ENCODE measurements around the gene DGKZ.
A peak's percentile ranks its signal among the peaks of the same experiment; 100 is the strongest.
"Not testable (repeated sequence)": the region's sequence is repeated elsewhere in the genome, so short reads cannot be mapped to it uniquely, and the experiment has no call there.

The DGKZ gene

DNA sequence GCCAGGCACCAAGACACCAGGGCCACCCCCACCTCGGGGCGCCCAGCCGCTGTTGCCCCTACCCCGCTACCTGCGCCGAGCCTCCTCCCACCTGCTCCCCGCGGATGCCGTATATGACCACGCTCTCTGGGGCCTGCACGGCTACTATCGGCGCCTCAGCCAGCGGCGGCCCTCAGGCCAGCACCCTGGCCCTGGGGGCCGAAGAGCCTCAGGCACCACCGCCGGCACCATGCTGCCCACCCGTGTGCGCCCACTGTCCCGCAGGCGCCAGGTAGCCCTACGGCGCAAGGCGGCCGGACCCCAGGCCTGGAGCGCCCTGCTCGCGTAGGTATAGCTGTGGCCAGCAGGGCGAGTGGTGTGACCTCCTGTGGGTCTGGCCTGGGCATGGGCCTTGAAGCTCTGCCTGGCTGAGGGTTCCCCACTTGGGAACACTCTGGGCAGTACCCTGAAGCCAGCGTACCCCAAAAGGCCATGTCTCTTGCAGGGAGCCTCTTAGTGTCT, 19.4 kb downstream of the DGKZ start:
- ATAC-seq (no peak), DNase-seq (no peak)

DNA sequence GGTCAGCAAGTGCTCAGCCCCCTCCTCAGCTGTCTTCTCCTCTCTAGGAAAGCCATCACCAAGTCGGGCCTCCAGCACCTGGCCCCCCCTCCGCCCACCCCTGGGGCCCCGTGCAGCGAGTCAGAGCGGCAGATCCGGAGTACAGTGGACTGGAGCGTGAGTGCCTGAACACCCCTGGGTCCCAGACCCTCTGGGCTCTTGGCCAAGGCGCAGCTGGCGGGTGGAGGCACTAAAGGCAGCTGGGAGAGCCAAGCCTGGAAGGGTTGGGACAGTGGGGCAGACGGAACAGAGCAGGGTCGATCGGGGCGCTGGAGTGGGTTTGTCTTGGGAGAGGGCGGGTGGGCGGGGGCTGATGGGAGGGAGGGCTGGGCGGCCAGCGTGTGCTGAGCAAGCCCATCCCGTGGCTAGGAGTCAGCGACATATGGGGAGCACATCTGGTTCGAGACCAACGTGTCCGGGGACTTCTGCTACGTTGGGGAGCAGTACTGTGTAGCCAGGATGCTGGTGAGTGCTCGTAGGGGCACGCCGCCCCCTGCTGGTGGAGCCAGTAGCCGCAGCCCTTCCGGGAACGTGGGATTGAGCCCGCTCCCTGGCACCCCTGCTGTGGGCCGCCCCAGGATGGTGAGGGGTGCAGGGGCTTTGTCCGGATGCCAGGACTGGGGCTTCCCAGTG, 20.1 kb downstream of the DGKZ start:
- ATAC-seq = peak; percentile 75
- DNase-seq = peak; percentile 86

DNA sequence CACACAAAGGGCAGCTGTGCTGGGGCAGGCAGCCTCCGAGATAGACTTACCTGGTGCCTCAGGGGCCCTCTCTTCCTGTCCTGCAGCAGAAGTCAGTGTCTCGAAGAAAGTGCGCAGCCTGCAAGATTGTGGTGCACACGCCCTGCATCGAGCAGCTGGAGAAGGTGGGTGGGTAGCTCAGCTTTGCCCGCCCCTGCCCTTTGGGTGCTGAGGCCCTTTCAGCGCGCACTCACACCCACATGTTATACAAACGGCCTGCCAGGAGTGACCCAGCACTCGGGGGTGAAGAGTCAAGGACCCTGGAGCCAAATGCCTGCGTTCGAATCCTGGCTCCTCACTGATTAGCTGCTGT, 20.6 kb downstream of the DGKZ start:
- DNase-seq = no peak
- ATAC-seq = no peak

DNA sequence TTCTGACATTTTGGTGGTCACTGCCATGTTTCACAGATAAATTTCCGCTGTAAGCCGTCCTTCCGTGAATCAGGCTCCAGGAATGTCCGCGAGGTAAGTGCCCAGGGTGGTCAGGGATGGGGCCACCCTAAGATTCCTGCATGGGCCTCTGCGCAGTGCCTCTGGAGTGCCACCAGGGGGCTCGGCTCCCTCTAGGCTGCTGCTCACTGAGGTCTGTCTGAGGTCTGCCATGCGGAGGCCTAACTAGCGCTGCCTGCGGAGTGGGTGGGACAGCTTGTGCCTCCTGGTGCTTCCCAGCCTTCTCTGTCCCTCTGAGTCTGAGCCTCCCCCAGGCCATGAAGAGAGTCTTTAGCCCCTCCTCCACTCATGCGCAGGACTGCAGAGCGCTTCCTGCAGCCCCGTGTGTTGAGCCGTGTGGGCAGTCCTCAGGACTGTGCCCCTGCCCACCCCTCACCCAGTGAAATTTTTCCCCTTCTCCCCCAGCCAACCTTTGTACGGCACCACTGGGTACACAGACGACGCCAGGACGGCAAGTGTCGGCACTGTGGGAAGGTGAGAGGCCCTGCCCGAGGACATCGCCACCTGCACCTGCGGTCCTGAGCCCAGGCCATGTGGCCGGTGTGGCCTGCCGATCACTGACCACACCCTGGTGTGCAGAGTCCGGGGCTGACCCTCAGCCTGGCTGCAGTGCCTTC, 22.3 kb downstream of the DGKZ start:
- DNase-seq (peak; percentile 73), ATAC-seq (peak; percentile 71)

DNA sequence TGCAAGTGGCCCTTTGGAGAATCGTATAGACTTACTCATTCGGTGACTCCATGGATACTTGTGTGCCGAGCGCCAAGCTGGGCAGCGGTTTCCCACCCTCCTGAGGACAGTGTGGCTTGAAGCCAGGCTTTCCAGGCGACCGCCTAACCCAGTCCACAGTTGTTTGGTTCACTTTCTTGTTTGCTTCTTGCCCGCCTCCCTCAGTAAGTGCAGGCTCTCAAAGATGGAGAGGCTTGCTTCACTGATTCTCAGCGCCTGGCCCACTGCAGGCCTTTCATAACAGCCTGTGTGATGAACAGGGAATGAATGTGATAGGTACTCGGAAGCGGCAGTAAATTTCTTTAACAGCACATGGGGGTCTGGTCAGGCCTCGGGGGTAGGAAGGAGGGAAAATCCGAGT, 23.0 kb downstream of the DGKZ start:
- no peak for ATAC-seq
- DNase-seq = no peak

DNA sequence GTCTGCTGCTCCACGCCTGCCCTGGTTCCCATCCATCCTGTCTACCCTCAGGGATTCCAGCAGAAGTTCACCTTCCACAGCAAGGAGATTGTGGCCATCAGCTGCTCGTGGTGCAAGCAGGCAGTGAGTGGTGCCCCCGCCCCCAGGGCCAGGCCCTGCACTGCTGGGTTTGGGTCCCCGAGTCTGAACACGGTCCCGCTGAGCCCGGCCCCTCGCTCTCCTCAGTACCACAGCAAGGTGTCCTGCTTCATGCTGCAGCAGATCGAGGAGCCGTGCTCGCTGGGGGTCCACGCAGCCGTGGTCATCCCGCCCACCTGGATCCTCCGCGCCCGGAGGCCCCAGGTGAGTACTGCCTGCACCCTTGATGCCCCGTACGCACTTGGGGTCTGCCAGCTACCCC, 24.0 kb downstream of the DGKZ start:
- not testable (repeated sequence) for DNase-seq, ATAC-seq

DNA sequence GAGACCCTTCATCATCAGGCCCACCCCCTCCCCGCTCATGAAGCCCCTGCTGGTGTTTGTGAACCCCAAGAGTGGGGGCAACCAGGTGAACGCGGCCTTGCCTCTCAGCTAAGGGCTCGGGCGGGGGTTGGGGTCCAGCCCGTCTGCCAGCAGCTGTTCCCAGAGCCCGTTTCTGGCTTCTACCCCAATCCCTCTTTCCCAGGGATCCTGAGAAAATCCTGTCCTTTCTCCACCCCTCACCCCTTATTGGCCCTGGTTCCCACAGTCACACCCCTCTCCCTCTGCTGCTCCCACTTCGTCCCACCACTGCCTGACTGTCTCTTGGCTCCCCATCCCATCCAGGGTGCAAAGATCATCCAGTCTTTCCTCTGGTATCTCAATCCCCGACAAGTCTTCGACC, 24.8 kb downstream of the DGKZ start:
- DNase-seq = no peak

DNA sequence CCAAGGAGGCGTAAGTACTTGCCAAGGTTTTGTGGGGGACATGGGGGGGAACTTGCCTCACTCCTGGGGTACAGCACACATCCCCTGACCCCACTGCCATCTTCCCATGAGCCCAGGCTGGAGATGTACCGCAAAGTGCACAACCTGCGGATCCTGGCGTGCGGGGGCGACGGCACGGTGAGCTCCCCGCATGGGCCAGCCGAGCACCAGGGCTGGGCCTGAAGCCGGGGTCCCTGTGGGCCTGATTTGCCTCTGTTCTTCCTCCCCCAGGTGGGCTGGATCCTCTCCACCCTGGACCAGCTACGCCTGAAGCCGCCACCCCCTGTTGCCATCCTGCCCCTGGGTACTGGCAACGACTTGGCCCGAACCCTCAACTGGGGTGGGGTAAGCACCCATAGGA, 25.2 kb downstream of the DGKZ start:
- ATAC-seq, DNase-seq: not testable (repeated sequence)

More for the DNA sequence above, 24.8 kb downstream of the DGKZ start:
- no peak for ATAC-seq

DNA sequence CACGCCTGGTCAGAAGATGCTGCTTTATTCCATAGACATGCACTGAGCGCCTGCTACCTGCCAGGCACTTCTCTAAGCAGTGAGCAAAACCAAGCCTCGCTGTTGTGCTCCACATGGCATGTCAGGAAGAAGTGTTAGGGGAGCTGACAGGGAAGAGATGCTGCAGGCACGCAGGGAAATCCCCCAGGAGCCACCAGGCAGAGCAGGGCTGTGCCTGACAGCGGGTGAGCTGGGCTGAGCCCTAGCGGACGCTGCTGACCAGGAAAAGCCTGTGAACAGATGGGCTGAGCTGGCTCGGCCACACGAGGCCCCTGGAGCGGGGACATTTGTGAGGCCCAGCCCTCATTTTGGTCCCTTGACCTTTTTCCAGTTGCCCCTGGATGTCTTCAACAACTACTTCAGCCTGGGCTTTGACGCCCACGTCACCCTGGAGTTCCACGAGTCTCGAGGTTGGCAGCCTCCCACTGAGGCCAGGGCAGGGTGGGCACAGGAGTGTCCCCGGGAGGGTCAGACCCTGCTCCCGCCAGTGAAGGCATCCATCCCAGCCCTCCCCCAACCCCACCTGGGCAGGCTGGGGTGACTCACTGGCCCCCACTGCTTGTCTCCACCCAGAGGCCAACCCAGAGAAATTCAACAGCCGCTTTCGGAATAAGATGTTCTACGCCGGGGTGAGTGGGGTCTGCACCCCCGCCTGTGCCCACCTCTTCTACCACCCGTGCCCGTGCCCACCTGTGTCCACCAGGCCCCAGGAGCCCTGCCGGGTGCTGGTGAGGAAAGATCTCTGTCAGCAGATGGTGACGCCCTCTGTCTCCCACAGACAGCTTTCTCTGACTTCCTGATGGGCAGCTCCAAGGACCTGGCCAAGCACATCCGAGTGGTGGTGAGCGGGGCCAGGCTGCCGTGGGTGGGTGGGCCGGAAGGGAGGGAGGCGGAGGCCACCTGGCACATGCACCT, 26.8 kb downstream of the DGKZ start:
- ATAC-seq (no peak), DNase-seq (no peak)

DNA sequence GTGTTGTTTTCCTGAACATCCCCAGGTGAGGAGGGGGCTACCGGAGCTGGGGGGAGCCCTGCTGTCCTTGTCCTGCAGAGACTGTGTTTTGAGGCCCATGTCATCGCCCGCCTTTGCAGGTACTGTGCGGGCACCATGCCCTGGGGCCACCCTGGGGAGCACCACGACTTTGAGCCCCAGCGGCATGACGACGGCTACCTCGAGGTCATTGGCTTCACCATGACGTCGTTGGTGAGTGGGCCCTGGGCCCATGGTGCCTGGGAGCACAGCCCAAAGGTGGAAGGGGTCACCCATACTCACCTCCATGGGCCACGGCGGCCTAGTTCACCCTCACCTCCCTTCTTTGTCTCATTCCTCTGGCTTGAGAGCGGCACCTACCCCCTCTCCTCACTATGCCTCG, 27.6 kb downstream of the DGKZ start:
- DNase-seq = no peak
- ATAC-seq = no peak

DNA sequence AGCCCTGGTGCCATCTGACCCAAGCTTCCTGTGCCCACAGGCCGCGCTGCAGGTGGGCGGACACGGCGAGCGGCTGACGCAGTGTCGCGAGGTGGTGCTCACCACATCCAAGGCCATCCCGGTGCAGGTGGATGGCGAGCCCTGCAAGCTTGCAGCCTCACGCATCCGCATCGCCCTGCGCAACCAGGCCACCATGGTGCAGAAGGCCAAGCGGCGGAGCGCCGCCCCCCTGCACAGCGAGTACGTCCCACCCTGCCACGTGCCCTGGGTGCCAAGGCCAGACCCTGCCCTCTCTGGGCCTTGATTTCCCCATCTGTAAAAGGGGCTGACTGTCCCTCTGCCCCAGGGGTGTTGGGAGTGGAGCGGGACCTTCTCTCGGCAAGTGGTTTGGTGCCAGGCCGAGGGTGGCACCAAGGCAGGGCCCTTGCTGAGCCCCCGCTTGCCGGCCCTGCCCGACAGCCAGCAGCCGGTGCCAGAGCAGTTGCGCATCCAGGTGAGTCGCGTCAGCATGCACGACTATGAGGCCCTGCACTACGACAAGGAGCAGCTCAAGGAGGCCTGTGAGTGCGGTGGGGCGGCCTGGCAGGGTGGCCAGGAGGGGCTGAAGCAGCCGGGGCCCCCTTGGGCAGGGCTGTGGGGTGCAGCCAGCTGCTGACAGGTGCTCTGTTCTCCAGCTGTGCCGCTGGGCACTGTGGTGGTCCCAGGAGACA, 28.3 kb downstream of the DGKZ start:
- DNase-seq (no peak), ATAC-seq (no peak)

DNA sequence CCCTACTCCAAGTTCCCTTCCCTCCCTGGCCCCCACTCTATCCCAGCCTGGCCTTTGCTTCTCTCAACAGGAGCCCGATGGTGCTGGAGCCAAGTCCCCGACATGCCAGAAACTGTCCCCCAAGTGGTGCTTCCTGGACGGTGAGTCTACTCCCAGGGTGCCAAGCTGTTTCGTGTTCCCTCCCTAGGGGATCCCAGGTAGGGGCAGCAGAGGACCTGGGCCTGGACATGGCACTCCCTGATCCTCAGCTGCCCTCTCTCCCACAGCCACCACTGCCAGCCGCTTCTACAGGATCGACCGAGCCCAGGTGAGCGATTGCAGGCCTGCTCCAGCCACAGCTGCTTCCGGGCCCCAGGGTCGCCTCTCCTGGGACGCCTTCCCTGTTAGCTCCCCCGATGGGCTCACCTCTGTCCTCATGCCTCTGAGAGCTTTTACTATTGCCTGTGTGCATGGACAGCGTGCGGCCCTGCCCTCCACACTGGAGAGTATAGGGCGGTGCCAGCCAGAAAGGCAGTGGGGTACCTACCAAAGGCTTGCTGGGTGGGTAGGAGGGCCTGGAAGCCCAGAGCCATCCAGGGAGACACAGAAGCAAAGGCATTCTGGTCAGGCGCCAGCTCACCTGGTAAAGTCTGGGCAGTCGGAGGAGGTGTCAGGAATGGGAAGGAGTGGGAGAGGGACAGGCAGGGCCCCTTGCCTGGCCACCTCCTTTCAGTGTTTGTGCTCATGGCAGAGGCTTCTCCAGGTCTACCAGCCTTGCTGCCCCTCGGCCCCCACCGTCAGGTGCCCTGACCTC, 29.2 kb downstream of the DGKZ start:
- ATAC-seq (no peak), DNase-seq (no peak)

DNA sequence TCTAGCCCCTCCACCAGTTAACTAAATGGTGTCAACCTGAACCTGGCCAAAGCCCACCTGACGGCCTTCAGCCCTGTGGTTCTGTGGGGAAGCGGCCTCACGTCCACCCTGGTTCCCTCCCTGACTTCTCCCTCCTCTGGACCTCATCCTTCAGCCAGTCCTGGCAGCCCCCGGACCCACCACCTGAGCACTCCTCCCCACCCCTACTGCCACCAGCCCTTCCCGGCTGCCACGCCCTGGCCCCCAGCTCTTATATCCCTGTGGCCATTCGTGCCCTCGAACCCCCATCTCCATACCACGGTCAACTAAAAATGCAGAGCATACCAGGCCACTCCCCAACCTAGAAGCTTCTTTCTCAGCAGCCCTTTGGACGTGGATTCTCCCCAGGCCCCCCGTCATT, 30.0 kb downstream of the DGKZ start:
- ATAC-seq (no peak), DNase-seq (no peak)

DNA sequence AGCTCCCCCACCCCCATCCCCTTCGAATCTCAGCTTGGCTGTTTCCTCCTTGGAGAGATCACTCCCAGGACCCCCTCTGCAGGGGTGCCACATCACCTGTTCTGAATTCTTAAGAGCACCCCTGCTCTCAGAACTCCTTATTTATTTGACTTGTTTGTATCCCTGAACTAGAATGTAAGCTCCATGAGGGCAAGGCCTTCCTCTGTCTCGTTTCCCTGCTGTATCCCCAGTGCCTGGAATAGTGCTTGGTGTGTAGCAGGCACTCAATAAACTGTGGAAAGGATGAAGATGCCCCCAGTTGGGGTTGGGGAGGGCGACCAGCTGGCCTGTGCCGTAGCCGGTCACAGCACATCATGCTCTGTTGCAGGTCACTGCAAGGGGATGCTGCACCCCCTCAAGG, 30.6 kb downstream of the DGKZ start:
- ATAC-seq = no peak

DNA sequence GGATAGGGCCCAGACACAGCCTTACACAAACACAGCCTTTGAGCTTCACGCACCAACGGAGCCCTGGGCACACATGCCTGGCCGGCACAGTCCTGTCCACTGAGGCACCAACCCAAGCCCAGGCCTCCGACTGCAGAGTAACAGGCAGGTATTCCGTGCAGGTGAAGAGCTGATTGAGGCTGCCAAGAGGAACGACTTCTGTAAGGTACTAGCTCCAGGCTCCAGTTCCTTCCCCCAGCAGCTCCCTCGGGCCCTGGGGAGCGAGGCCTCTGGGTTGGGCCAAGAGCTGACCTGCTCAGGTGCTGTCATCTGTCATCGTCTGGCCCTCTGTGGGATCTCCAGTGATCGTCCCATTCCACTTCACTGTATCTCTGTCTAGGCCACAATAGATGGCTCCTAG, 31.0 kb downstream of the DGKZ start:
- DNase-seq (no peak), ATAC-seq (no peak)

More for the DNA sequence above, 30.6 kb downstream of the DGKZ start:
- no peak for DNase-seq

DNA sequence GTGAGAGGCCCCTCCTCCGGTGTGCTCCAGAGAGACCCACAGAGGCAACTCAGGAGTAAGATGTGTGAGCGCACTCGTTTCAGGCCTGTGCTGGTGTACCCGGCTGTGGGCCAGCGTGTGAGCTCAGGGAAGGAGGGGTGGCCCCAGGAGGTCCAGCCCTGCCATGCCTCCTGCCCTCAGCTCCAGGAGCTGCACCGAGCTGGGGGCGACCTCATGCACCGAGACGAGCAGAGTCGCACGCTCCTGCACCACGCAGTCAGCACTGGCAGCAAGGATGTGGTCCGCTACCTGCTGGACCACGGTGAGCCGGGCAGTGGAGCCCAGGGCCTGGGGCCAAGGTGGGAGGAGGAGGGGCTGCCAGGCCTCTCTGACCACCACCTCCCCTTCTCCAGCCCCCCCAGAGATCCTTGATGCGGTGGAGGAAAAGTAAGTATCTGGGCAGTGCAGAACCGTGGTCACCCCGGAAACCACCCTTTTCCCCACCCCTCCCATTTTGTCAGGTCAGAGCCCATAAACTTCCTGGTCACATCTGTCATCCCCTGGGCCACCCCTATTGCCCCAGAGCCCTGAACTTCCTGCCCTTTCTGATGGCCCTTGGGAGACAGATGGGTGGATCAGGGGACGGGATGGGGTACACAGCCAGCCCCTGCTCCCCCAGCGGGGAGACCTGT, 31.7 kb downstream of the DGKZ start:
- DNase-seq (no peak), ATAC-seq (no peak)

DNA sequence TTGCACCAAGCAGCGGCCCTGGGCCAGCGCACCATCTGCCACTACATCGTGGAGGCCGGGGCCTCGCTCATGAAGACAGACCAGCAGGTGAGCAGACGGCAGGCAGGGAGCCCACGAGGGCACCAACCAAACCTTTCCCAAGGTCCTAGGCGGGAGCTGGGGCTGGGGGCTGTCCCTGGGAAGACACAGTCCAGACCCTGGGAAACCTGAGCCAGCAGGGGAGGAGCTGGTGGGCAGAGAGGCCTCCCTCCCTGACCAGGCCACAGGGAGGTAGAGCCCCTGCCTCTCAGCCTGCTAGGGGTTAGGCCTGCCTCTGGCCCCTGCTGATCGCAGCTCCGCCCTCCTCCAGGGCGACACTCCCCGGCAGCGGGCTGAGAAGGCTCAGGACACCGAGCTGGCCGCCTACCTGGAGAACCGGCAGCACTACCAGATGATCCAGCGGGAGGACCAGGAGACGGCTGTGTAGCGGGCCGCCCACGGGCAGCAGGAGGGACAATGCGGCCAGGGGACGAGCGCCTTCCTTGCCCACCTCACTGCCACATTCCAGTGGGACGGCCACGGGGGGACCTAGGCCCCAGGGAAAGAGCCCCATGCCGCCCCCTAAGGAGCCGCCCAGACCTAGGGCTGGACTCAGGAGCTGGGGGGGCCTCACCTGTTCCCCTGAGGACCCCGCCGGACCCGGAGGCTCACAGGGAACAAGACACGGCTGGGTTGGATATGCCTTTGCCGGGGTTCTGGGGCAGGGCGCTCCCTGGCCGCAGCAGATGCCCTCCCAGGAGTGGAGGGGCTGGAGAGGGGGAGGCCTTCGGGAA, 32.4 kb downstream of the DGKZ start:
- ATAC-seq, DNase-seq: not testable (repeated sequence)

DNA sequence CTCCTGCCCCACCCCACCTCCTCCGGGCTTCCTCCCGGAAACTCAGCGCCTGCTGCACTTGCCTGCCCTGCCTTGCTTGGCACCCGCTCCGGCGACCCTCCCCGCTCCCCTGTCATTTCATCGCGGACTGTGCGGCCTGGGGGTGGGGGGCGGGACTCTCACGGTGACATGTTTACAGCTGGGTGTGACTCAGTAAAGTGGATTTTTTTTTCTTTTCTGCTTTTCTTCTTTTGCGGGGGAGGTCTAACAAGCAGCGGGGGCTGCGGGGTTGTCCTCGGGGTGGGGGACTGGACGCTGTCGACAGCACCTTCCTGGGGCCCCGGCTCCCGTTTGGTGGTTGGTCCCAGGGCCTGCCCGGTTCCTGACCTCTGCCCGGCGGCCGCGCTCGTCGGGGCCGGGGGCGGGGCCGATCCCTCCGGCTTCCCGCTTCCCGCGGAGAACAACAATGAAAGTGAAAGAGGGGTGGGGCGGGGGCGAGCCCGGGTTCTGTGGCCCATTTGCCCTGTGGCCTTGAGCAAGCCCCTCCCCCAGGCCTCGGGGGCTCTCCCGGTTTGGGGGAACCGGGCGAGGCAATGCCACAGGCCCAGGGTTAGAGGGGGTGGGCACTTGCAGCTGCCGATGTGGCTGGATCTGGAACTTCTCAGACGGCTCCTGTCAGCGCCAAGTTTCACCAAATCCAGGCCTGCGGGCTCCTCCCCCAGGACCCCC, 33.2 kb downstream of the DGKZ start:
- peak; percentile 59 for ATAC-seq
- DNase-seq = peak; percentile 83

All from stimulated activated naive CD8-positive, alpha-beta T cell treated with anti-CD3 and anti-CD28 coated beads, Interleukin-15, Interleukin-2, amounts not matched to agents 100 U/mL and 50 U/mL, for 24 hours (primary cell).